ENCODE results near the gene GPC5.

Gene GPC5

GRCh38 chr13:91690944-91691343 lies 292.5 kb downstream of the GPC5 start:
- H3K9ac ChIP-seq, result no peak overlapping the region

DNA sequence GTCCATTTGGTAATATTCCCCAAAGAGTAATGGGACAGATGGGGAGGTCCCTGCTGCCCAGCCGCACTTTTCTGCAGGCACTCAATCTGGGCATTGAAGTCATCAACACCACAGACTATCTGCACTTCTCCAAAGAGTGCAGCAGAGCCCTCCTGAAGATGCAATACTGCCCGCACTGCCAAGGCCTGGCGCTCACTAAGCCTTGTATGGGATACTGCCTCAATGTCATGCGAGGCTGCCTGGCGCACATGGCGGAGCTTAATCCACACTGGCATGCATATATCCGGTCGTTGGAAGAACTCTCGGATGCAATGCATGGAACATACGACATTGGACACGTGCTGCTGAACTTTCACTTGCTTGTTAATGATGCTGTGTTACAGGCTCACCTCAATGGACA lies 295.0 kb downstream of the GPC5 start:
- Histone ChIP-seq H3K9me3 (no peaks in the 10 kb centered on the region), H4K20me1 (no peaks in the 10 kb centered on the region), H3K36me3 (no peaks in the 10 kb centered on the region), H3K9ac (no peak overlapping the region), H3K4me3 (no peak overlapping the region), H3K4me1 (no peaks in the 10 kb centered on the region), H3K27ac (no peak overlapping the region), H3K27me3 (no peaks in the 10 kb centered on the region), H3K4me2 (no peak overlapping the region)
- no peak for TF ChIP-seq Cebpa-rat (IDR thresholded peaks at IDR 0.05)

More at GRCh38 chr13:91690944-91691343, 292.5 kb downstream of the GPC5 start:
- Histone ChIP-seq H3K4me1 (no peaks in the 10 kb centered on the region), H3K27me3 (no peaks in the 10 kb centered on the region), H3K9me3 (no peaks in the 10 kb centered on the region), H3K4me2 (no peak overlapping the region), H4K20me1 (no peaks in the 10 kb centered on the region), H3K36me3 (no peaks in the 10 kb centered on the region), H3K4me3 (no peak overlapping the region), H3K27ac (no peak overlapping the region)
- TF ChIP-seq Cebpa-rat (IDR thresholded peaks at IDR 0.05), result no peak

GRCh38 chr13:91698308-91698707 lies 299.9 kb downstream of the GPC5 start:
- no peaks in the 10 kb centered on the region for H3K9me3 ChIP-seq
- TF ChIP-seq Cebpa-rat (IDR thresholded peaks at IDR 0.05), result no peak
- no peaks in the 10 kb centered on the region for H4K20me1 ChIP-seq
- no peaks in the 10 kb centered on the region for H3K27me3 ChIP-seq
- H3K9ac ChIP-seq, result no peak overlapping the region
- H3K4me2 ChIP-seq, result no peak overlapping the region
- no peak overlapping the region for H3K4me3 ChIP-seq
- no peaks in the 10 kb centered on the region for H3K36me3 ChIP-seq
- no peaks in the 10 kb centered on the region for H3K4me1 ChIP-seq
- H3K27ac ChIP-seq, result no peak overlapping the region

GRCh38 chr13:91698767-91699166 lies 300.3 kb downstream of the GPC5 start:
- Histone ChIP-seq H3K4me2 (no peak overlapping the region), H3K9me3 (no peaks in the 10 kb centered on the region), H3K27ac (no peak overlapping the region), H3K36me3 (no peaks in the 10 kb centered on the region), H3K4me1 (no peaks in the 10 kb centered on the region), H3K27me3 (no peaks in the 10 kb centered on the region), H3K4me3 (no peak overlapping the region), H4K20me1 (no peaks in the 10 kb centered on the region), H3K9ac (no peak overlapping the region)
- no peak for TF ChIP-seq Cebpa-rat (IDR thresholded peaks at IDR 0.05)

- Histone ChIP-seq H3K4me3 (no peak overlapping the region), H3K36me3 (no peaks in the 10 kb centered on the region), H4K20me1 (no peaks in the 10 kb centered on the region), H3K4me1 (no peaks in the 10 kb centered on the region), H3K9ac (no peak overlapping the region), H3K27me3 (no peaks in the 10 kb centered on the region), H3K9me3 (no peaks in the 10 kb centered on the region), H3K27ac (no peak overlapping the region), H3K4me2 (no peak overlapping the region)
- TF ChIP-seq Cebpa-rat (IDR thresholded peaks at IDR 0.05), result no peak
These were observed 301.4 kb downstream of the GPC5 start for GRCh38 chr13:91699863-91700262.

DNA sequence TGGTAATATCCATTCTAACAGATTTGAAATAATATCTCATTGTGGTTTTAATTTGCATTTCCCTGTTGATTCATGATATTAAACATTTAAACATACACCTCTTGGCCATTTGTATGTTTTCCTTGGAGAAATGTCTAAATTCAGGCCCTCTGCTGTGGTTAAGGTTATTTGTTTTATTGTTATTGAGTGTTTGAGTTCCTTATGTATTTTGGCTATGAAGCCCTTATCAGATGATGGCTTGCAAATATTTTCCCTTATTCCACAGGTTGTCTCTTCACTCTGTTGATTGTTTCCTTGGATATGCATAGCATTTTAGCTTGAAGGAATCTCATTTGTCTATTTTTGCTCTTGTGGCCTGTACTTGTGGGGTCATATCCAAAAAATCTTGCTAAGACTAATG lies 303.6 kb downstream of the GPC5 start:
- Histone ChIP-seq H4K20me1 (no peaks in the 10 kb centered on the region), H3K9me3 (no peaks in the 10 kb centered on the region), H3K4me1 (no peaks in the 10 kb centered on the region), H3K27me3 (no peaks in the 10 kb centered on the region), H3K9ac (no peak overlapping the region), H3K4me3 (no peak overlapping the region), H3K4me2 (no peak overlapping the region), H3K27ac (no peak overlapping the region), H3K36me3 (no peaks in the 10 kb centered on the region)
- no peak for TF ChIP-seq Cebpa-rat (IDR thresholded peaks at IDR 0.05)

GRCh38 chr13:91702411-91702810 lies 304.0 kb downstream of the GPC5 start:
- Histone ChIP-seq H3K4me1 (no peaks in the 10 kb centered on the region), H3K9me3 (no peaks in the 10 kb centered on the region), H3K36me3 (no peaks in the 10 kb centered on the region), H4K20me1 (no peaks in the 10 kb centered on the region), H3K4me3 (no peak overlapping the region), H3K4me2 (no peak overlapping the region), H3K9ac (no peak overlapping the region), H3K27me3 (no peaks in the 10 kb centered on the region), H3K27ac (no peak overlapping the region)
- no peak for TF ChIP-seq Cebpa-rat (IDR thresholded peaks at IDR 0.05)

GRCh38 chr13:91704398-91704797 lies 306.0 kb downstream of the GPC5 start:
- Histone ChIP-seq H3K4me3 (no peak overlapping the region), H3K36me3 (no peaks in the 10 kb centered on the region), H3K27ac (no peak overlapping the region), H4K20me1 (no peaks in the 10 kb centered on the region), H3K27me3 (no peaks in the 10 kb centered on the region), H3K4me2 (no peak overlapping the region), H3K4me1 (no peaks in the 10 kb centered on the region), H3K9me3 (no peaks in the 10 kb centered on the region), H3K9ac (no peak overlapping the region)
- TF ChIP-seq Cebpa-rat (IDR thresholded peaks at IDR 0.05), result no peak

DNA sequence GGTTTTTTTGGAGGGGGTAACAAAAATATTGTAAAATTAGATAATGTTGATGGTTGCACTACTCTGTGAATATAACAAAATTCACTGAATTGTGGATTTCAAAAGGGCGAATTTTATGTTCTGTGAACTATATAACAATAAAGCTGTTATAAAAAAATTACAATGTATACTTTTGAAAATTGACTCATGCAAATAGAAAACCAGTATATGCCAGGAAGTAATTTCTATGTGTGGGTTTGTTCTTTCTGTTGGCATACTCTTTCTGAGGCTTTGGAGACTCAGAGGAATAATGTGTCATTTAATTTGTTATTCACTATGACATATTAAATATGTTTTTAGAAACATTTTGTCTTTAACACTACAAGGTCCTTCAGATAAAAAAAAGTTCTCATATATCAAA lies 310.1 kb downstream of the GPC5 start:
- H3K4me3 ChIP-seq, result no peak overlapping the region
- no peaks in the 10 kb centered on the region for H3K9me3 ChIP-seq
- no peak overlapping the region for H3K27ac ChIP-seq
- no peaks in the 10 kb centered on the region for H3K4me1 ChIP-seq
- H3K36me3 ChIP-seq, result no peaks in the 10 kb centered on the region
- H3K4me2 ChIP-seq, result no peak overlapping the region
- H3K9ac ChIP-seq, result no peak overlapping the region
- TF ChIP-seq Cebpa-rat (IDR thresholded peaks at IDR 0.05), result no peak
- H3K27me3 ChIP-seq, result no peaks in the 10 kb centered on the region
- H4K20me1 ChIP-seq, result no peaks in the 10 kb centered on the region

DNA sequence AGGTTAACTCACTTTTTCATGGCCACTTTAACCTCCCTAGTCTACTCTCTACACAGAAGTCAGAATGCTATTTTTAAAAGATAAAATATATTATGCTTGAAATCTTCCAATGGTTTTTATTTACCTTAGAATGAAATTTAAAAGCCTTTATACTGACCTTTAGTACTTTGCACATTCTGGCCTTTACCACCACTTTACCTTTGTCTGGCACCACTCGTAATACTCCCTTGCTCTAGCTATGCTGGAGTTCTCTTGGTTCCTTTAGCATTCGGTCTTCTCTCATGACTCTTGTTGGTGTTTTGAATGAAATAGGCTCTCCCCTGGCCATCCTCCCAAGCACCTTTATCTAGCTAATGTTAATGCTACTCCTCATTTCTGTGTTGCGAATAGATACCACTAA lies 310.8 kb downstream of the GPC5 start:
- Histone ChIP-seq H3K9ac (no peak overlapping the region), H3K27me3 (no peaks in the 10 kb centered on the region), H3K4me3 (no peak overlapping the region), H4K20me1 (no peaks in the 10 kb centered on the region), H3K4me1 (no peaks in the 10 kb centered on the region), H3K27ac (no peak overlapping the region), H3K4me2 (no peak overlapping the region), H3K9me3 (no peaks in the 10 kb centered on the region), H3K36me3 (no peaks in the 10 kb centered on the region)
- no peak for TF ChIP-seq Cebpa-rat (IDR thresholded peaks at IDR 0.05)

DNA sequence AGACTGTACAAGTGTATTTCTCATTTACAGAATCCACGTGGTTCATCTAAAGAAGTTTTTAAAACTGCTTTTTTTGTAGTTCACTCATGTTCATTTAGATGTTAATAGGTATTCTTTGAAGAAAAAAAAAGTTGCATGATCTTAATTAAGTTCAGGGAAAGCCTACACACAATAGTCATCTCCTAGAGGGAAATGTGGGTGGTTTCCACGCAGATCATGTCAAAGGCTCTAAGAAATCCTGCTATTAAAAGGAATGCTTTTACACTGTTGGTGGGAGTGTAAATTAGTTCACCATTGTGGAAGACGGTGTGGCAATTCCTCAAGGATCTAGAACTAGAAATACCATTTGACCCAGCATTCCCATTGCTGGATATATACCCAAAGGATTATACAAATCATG lies 312.3 kb downstream of the GPC5 start:
- Histone ChIP-seq H4K20me1 (no peaks in the 10 kb centered on the region), H3K4me3 (no peak overlapping the region), H3K9me3 (no peaks in the 10 kb centered on the region), H3K4me2 (no peak overlapping the region), H3K9ac (no peak overlapping the region), H3K27me3 (no peaks in the 10 kb centered on the region), H3K36me3 (no peaks in the 10 kb centered on the region), H3K4me1 (no peaks in the 10 kb centered on the region), H3K27ac (no peak overlapping the region)
- TF ChIP-seq Cebpa-rat (IDR thresholded peaks at IDR 0.05), result no peak
